Karpas-422 (cell line): Measurements from ENCODE around the gene OR56A5. TPM values are rescaled to one million over a fixed set of nuclear protein-coding genes. Genes with fewer than 3 reads are reported as not detected.
A peak's percentile ranks its signal among the peaks of the same experiment; 100 is the strongest.

ENCODE experiments used
- DNase-seq: peaks from one replicate; pipeline ENCODE4 v3.0.0-alpha.2; 2015
- H2AFZ ChIP-seq: fragments of 200-600 bp; sonication (generic); 2 replicates; pipeline ENCODE4 v1.6.1; 2014; ENCODE audit warnings: antibody characterized with exemption, low read length, mixed read lengths
- H3K27ac ChIP-seq: fragments of 200-600 bp; sonication (generic); 2 replicates; pipeline ENCODE4 v1.5.1; 2014; ENCODE audit warnings: mild to moderate bottlenecking, low read length, moderate library complexity
- H3K27me3 ChIP-seq: fragments of 200-600 bp; sonication (generic); 2 replicates; pipeline ENCODE4 v1.6.1; 2014; ENCODE audit warnings: low read length, mixed read lengths
- H3K36me3 ChIP-seq: fragments of 200-600 bp; sonication (generic); 2 replicates; pipeline ENCODE4 v1.6.1; 2014; ENCODE audit warnings: low read length, mixed read lengths; ENCODE audit not compliant: insufficient read depth
- H3K4me1 ChIP-seq: fragments of 200-600 bp; sonication (generic); 2 replicates; pipeline ENCODE4 v1.6.1; 2014; ENCODE audit warnings: mild to moderate bottlenecking, low read length, mixed read lengths
- H3K4me2 ChIP-seq: fragments of 200-600 bp; sonication (generic); 2 replicates; pipeline ENCODE4 v1.6.1; 2014; ENCODE audit warnings: low read length, low read depth, mild to moderate bottlenecking; ENCODE audit not compliant: poor library complexity, severe bottlenecking
- H3K4me3 ChIP-seq: fragments of 200-600 bp; sonication (generic); 2 replicates; pipeline ENCODE4 v1.5.1; 2014; ENCODE audit warnings: mild to moderate bottlenecking, antibody characterized with exemption, low read length, mixed read lengths
- H3K79me2 ChIP-seq: fragments of 200-600 bp; sonication (generic); 2 replicates; pipeline ENCODE4 v1.6.1; 2014; ENCODE audit warnings: mild to moderate bottlenecking, low read length, mixed read lengths
- H3K9ac ChIP-seq: fragments of 200-600 bp; sonication (generic); 2 replicates; pipeline ENCODE4 v1.6.0; 2014; ENCODE audit warnings: low read length
- H3K9me2 ChIP-seq: fragments of 200-600 bp; sonication (generic), shearing (Covaris generic); replicated peaks from 2 replicates; pipeline ENCODE4 v1.6.0; 2014; ENCODE audit warnings: mild to moderate bottlenecking, low read length, moderate library complexity; ENCODE audit not compliant: insufficient read depth
- H3K9me3 ChIP-seq: fragments of 300-700, 200-600 bp; sonication (generic); 2 replicates; pipeline ENCODE4 v1.6.1; 2014; ENCODE audit warnings: low read length, mixed read lengths
- H4K20me1 ChIP-seq: fragments of 200-600 bp; sonication (generic); 2 replicates; pipeline ENCODE4 v1.6.1; 2014; ENCODE audit warnings: mild to moderate bottlenecking, antibody characterized with exemption, low read length, low read depth; ENCODE audit not compliant: insufficient read depth
- total RNA-seq: library from RNA; depleted of rRNA; stranded (reverse); fragments of >200 nt; shearing (Covaris generic); gene quantifications from 2 replicates; pipeline ENCODE4 v1.2.3, GENCODE V29; 2014; ENCODE audit warnings: low replicate concordance; rRNA removed

The OR56A5 gene
- total RNA-seq, result not detected in 2 replicates

GRCh38 chr11:5968394-5968793, at the start of gene OR56A5:
Gene OR56A5 (minus strand): TSS chr11:5968494. CDS start chr11:5968494, 0 bp downstream.
- Histone ChIP-seq H3K9ac (no peak within 1 kb of the TSS), H3K27ac (no peak within 1 kb of the TSS), H3K4me2 (no peak within 1 kb of the TSS), H4K20me1 (no peaks in the 10 kb centered on the region), H2AFZ (no peak within 1 kb of the TSS), H3K4me1 (no peaks in the 10 kb centered on the region), H3K4me3 (no peak within 1 kb of the TSS), H3K9me2 (no peaks in the 10 kb centered on the region), H3K36me3 (no peaks in the 10 kb centered on the region), H3K27me3 (no peaks in the 10 kb centered on the region), H3K9me3 (peaks cover 2% of the 10 kb centered on the region; the same call in 1 of the 2 replicates), H3K79me2 (no peaks in the 10 kb centered on the region)
- no peak for DNase-seq

GRCh38 chr11:6013042-6013441, 44.7 kb upstream of the OR56A5 start:
- Histone ChIP-seq H3K4me2 (no peak overlapping the region), H2AFZ (no peak overlapping the region), H3K9me3 (0 out of 2 replicates have a peak, but pooled peaks cover 10% of the 10 kb centered on the region), H3K27ac (no peak overlapping the region), H3K36me3 (no peaks in the 10 kb centered on the region), H3K9ac (no peak overlapping the region), H3K4me1 (no peaks in the 10 kb centered on the region), H3K9me2 (no peaks in the 10 kb centered on the region), H3K79me2 (no peaks in the 10 kb centered on the region), H3K27me3 (no peaks in the 10 kb centered on the region), H3K4me3 (no peak overlapping the region), H4K20me1 (no peaks in the 10 kb centered on the region)
- DNase-seq, result no peak

GRCh38 chr11:6012035-6012668, 43.9 kb upstream of the OR56A5 start:
- Histone ChIP-seq H3K79me2 (no peaks in the 10 kb centered on the region), H3K4me3 (no peak overlapping the region), H3K9me3 (0 out of 2 replicates have a peak, but pooled peaks cover 6% of the 10 kb centered on the region), H2AFZ (no peak overlapping the region), H3K36me3 (no peaks in the 10 kb centered on the region), H3K9ac (no peak overlapping the region), H3K9me2 (no peaks in the 10 kb centered on the region), H3K4me1 (no peaks in the 10 kb centered on the region), H3K27me3 (no peaks in the 10 kb centered on the region), H3K27ac (no peak overlapping the region), H3K4me2 (no peak overlapping the region), H4K20me1 (no peaks in the 10 kb centered on the region)
- DNase-seq, result no peak

GRCh38 chr11:6006846-6007245, 38.6 kb upstream of the OR56A5 start, which contains the start of gene OR56A4:
Gene OR56A4 (minus strand): TSS chr11:6006946. CDS start chr11:6002992, 3,954 bp downstream.
- no peak within 1 kb of the TSS for H3K27ac ChIP-seq
- H3K9me3 ChIP-seq, result no peaks in the 10 kb centered on the region
- no peak within 1 kb of the TSS for H2AFZ ChIP-seq
- H3K4me2 ChIP-seq, result no peak within 1 kb of the TSS
- no peak within 1 kb of the TSS for H3K9ac ChIP-seq
- H3K79me2 ChIP-seq, result no peaks in the 10 kb centered on the region
- no peaks in the 10 kb centered on the region for H3K4me1 ChIP-seq
- no peak for DNase-seq
- H3K36me3 ChIP-seq, result no peaks in the 10 kb centered on the region
- no peaks in the 10 kb centered on the region for H3K9me2 ChIP-seq
- no peaks in the 10 kb centered on the region for H3K27me3 ChIP-seq
- no peak within 1 kb of the TSS for H3K4me3 ChIP-seq
- H4K20me1 ChIP-seq, result no peaks in the 10 kb centered on the region

- Histone ChIP-seq H2AFZ (no peak overlapping the region), H3K4me2 (no peak overlapping the region), H3K9ac (no peak overlapping the region), H3K4me1 (no peaks in the 10 kb centered on the region), H3K27me3 (no peaks in the 10 kb centered on the region), H3K79me2 (no peaks in the 10 kb centered on the region), H3K9me2 (no peaks in the 10 kb centered on the region), H4K20me1 (no peaks in the 10 kb centered on the region), H3K27ac (no peak overlapping the region), H3K4me3 (no peak overlapping the region), H3K9me3 (no peaks in the 10 kb centered on the region), H3K36me3 (no peaks in the 10 kb centered on the region)
- DNase-seq, result no peak
These were observed 38.1 kb upstream of the OR56A5 start for GRCh38 chr11:6006395-6006794.

GRCh38 chr11:6002202-6002699, 34.0 kb upstream of the OR56A5 start:
- Histone ChIP-seq H3K9me3 (no peaks in the 10 kb centered on the region), H3K4me2 (no peak overlapping the region), H3K4me3 (no peak overlapping the region), H3K4me1 (no peaks in the 10 kb centered on the region), H4K20me1 (no peaks in the 10 kb centered on the region), H3K36me3 (no peaks in the 10 kb centered on the region), H3K9me2 (no peaks in the 10 kb centered on the region), H3K9ac (no peak overlapping the region), H3K79me2 (no peaks in the 10 kb centered on the region), H3K27ac (no peak overlapping the region), H2AFZ (no peak overlapping the region), H3K27me3 (no peaks in the 10 kb centered on the region)
- no peak for DNase-seq

GRCh38 chr11:5994791-5995190, 26.5 kb upstream of the OR56A5 start:
- no peak overlapping the region for H3K27ac ChIP-seq
- no peak overlapping the region for H3K9ac ChIP-seq
- no peaks in the 10 kb centered on the region for H3K4me1 ChIP-seq
- H3K36me3 ChIP-seq, result no peaks in the 10 kb centered on the region
- no peak overlapping the region for H3K4me3 ChIP-seq
- no peak for DNase-seq
- H2AFZ ChIP-seq, result no peak overlapping the region
- no peaks in the 10 kb centered on the region for H3K27me3 ChIP-seq
- no peaks in the 10 kb centered on the region for H3K9me2 ChIP-seq
- no peaks in the 10 kb centered on the region for H3K9me3 ChIP-seq
- H4K20me1 ChIP-seq, result no peaks in the 10 kb centered on the region
- H3K4me2 ChIP-seq, result no peak overlapping the region
- no peaks in the 10 kb centered on the region for H3K79me2 ChIP-seq

- no peaks in the 10 kb centered on the region for H3K9me3 ChIP-seq
- no peak overlapping the region for H3K27ac ChIP-seq
- H3K4me1 ChIP-seq, result no peaks in the 10 kb centered on the region
- H3K27me3 ChIP-seq, result no peaks in the 10 kb centered on the region
- no peaks in the 10 kb centered on the region for H4K20me1 ChIP-seq
- no peaks in the 10 kb centered on the region for H3K36me3 ChIP-seq
- H3K4me3 ChIP-seq, result no peak overlapping the region
- H3K4me2 ChIP-seq, result no peak overlapping the region
- no peak overlapping the region for H3K9ac ChIP-seq
- no peaks in the 10 kb centered on the region for H3K9me2 ChIP-seq
- H2AFZ ChIP-seq, result no peak overlapping the region
- peak; percentile 48 for DNase-seq
- no peaks in the 10 kb centered on the region for H3K79me2 ChIP-seq
These were observed 24.4 kb upstream of the OR56A5 start for GRCh38 chr11:5992604-5993251.
